GM19328 (cell line): Measurements from ENCODE around the gene ARHGAP45.

Experiments
- ATAC-seq: cut with Tn5 transposase; IDR thresholded peaks from one replicate; pipeline ENCODE4 v1.9.1; 2021; ENCODE audit warnings: mild to moderate bottlenecking, moderate library complexity; ENCODE audit not compliant: unreplicated experiment

ARHGAP45 gene

GRCh38 chr19:1068009-1069001, 1.3 kb downstream of the ARHGAP45 start:
- ATAC-seq, result no peak

DNA sequence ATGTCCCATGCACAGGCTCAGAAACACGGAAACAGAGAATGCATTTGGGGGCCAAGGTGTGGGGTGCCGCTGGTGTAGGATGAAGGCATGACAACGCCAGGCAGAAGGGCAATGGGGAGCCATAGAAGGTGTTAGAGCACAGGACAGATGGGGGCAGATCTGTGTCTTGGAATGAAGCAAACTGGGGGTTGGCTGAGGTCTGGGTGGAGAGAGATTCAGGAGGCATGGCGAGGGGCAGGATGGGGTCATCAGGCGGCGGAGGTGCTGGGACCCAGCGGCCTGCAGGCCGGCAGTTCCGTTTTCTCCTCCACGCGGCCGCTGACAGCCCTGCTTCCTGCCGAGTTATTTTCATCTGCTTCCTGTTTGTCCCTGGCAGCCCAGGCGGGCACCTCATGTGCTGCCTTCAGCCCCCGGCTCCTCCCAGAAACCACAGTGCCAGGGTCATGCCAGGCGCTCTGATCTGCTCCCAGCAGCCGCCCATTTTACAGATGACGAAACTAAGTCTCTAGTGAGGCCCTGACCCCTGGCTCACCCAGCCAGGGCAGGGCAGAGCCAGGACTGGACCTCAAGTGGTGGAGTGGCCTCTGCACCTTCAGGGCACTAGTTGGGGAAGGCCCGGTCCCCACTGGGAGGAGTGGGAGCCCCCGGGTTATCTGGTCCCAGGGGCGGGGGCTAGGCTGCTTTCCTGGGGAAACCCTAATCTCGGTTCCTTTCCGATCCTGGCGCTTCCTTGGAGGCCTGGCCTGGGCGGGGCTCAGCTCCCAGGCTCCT, 2.2 kb downstream of the ARHGAP45 start:
- no peak for ATAC-seq

DNA sequence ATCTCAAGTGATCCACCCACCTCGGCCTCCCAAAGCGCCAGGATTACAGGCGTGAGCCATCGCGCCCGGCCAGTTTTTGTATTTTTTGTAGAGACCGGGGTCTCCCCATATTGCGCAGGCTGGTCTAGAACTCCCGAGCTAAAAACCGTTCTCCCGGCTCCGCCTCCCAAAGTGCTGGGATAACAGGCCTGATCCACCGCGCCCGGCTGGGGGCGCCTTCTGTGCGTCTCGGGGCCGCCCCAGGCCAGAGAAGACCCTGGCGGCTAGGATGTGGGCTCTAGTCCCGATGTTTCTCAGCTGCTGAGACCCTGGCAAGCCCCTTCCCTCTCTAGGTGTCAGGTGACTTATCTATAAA, 3.6 kb downstream of the ARHGAP45 start:
- ATAC-seq, result no peak

- no peak for ATAC-seq
Measured at GRCh38 chr19:1070931-1071791, 4.2 kb downstream of the ARHGAP45 start.

DNA sequence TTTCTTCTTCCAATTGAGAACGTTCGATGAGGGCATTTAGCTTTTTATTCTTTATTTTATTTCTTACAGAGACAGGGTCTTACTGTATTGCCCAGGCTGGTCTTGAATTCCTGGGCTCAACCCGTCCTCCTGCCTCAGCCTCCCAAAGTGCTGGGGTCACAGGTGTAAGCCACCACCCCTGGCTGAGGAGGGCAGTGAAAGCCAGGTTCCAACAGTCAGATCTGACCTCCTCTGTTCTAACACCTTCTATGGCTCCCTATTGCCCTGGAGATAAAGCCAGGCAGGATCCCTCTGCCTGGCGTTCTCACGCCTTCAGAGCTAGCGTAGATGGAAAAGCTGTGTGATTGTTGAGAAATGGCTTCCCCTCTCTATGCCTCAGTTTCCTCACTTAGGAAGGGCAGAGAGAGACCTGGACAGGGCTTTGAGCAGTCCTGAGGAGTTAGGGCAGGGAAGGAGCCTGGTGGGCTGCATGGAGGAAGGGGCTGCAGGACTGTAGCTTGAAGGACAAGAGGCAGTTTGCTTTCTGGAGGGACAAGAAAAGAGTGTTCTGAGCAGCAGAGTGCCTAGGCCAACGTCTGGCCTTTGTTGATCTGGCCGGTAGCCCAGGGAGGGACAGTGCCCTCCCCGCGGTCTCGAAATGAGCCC, 5.5 kb downstream of the ARHGAP45 start:
- no peak for ATAC-seq

- ATAC-seq, result no peak
Measured at GRCh38 chr19:1073063-1073955, 6.3 kb downstream of the ARHGAP45 start.

- no peak for ATAC-seq
Measured at GRCh38 chr19:1073956-1074517, 7.1 kb downstream of the ARHGAP45 start.

GRCh38 chr19:1074544-1075283, 7.7 kb downstream of the ARHGAP45 start:
- peak; percentile 50 for ATAC-seq

GRCh38 chr19:1076046-1076386, 9.0 kb downstream of the ARHGAP45 start:
- no peak for ATAC-seq

DNA sequence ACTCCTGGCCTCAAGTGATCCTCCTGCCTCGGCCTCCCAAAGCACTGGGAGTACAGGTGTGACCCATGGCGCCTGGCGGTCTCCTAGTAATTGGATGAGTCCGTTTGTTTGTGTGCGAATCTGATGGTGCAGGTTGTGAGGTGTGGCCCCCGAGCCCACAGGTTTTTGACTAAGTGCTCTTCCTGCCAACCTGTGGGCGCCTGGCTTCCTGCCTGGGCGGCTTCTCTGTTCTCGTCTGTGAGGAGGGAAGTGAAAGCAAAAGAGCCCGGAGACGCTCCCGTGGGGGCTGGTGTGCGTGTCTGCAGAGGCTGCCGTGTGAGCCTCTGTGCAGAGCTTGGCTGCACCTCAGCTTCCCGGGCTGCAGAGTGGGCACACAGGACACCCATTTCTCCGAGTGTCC, 10.0 kb downstream of the ARHGAP45 start:
- no peak for ATAC-seq

GRCh38 chr19:1079566-1080111, 12.7 kb downstream of the ARHGAP45 start:
- no peak for ATAC-seq

DNA sequence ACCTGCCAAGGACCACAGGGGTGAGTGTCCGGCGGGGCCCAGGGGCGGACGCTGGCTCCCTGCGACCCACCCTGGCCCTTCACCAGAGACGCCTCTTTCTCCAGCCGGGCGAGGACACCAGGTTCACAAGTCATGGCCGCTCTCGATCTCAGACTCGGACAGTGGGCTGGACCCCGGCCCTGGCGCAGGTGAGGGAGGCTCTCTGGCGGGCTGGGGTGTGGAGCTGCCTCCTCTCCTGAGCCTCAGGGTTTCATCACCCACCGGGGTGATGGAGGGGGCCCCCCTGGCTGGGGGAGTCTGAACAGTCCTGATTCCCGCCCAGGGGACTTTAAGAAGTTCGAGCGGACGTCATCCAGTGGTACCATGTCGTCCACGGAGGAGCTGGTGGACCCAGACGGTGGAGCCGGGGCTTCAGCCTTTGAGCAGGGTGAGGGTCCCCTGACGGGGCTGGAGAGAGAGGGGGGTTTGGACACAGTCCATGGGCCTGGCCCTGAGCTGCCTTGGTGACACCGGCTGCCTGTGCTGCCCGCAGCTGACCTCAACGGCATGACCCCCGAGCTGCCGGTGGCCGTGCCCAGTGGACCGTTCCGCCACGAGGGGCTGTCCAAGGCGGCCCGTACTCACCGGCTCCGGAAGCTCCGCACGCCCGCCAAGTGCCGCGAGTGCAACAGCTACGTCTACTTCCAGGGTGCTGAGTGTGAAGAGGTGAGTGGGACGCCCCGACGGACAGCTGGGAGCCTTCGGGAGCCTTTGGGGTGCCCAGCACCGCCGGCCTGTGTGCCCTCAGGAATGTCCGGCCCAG, 13.6 kb downstream of the ARHGAP45 start:
- ATAC-seq, result no peak

GRCh38 chr19:1081301-1082164, 14.6 kb downstream of the ARHGAP45 start:
- ATAC-seq, result no peak

GRCh38 chr19:1082165-1082927, 15.4 kb downstream of the ARHGAP45 start:
- no peak for ATAC-seq

GRCh38 chr19:1082928-1083816, 16.2 kb downstream of the ARHGAP45 start:
- no peak for ATAC-seq
